GM12872 (cell line): ENCODE measurements around the gene ZNF319.

Experiments
- CTCF ChIP-seq: IDR thresholded peaks from 3 replicates; pipeline ENCODE4 v1.5.1; 2011; ENCODE audit warnings: low read depth, mild to moderate bottlenecking, low read length, moderate library complexity; ENCODE audit not compliant: insufficient read depth

ZNF319 gene

GRCh38 chr16:57970970-57971369, 29.5 kb downstream of the ZNF319 start, which contains the start of gene CNGB1:
Gene CNGB1, minus strand, starts transcription at chr16:57971128. Its CDS starts 3,842 bp downstream, at chr16:57967286.
- no peak for TF ChIP-seq CTCF

GRCh38 chr16:57970319-57970718, 30.2 kb downstream of the ZNF319 start:
- no peak for TF ChIP-seq CTCF

DNA sequence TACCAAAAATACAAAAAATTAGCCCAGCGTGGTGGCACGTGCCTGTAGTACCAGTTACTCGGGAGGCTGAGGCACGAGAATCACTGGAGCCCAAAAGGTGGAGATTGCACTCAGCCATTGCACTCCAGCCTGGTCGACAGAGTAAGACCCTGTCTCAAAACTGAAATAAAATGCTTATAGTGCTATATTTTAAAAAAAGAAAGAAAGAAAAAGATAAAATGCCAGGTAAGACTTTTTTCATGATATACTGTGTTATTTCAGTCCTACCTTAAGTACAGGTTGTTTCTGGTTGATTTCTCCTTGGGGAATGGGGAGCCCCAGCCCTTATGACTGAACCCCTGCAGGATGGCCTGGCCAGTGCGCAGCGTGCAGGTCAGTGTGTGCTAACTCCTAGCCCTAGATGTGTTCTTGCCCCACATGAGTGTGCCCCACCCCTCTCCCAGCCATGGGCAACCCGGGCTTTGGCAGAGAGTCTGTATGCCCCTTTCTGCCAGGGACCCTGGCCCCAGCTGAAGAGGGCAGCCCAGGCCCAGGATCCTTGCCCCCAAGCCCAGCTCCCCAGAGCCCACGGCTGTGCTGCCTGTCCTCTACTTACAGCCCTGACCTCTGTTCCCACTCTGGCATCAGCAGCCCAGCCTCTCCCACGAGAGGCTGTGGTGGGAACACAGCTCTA, 30.9 kb downstream of the ZNF319 start:
- TF ChIP-seq CTCF = no peak

- no peak for TF ChIP-seq CTCF
Observed at GRCh38 chr16:57967916-57968315, 32.6 kb downstream of the ZNF319 start.

GRCh38 chr16:57966986-57967385, 33.5 kb downstream of the ZNF319 start:
- TF ChIP-seq CTCF = no peak

DNA sequence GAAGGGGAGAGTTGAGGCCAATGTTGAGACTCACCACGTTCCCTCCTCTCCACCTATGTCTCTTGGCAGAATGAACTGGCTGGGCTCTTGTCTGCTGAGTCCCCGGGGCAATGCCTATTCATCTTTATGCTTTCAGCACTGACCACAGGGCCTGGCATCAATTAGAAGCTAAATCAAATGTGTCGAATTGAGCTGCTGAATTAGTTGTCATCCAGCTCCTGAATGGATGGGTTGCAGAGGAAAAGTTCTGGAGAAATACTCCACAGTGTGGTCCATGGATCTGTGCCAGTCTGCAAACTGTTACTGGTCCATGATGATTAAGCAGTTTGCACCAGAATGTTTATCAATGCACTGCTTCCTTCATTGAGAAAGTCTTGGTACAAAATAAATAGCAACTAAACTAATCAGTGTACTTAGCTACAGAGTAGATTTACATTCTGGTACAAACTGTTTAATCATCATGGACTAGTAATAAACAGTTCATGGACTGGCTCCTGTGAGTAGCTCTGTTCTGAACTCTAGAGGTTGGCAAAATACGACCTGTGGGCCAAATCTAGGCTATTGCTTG, 34.2 kb downstream of the ZNF319 start:
- no peak for TF ChIP-seq CTCF

GRCh38 chr16:57964157-57964700, 36.2 kb downstream of the ZNF319 start:
- no peak for TF ChIP-seq CTCF
